BE2C (cell line): ENCODE data around the gene SIL1.

ENCODE experiments used
- DNase-seq: peaks from one replicate; pipeline ENCODE4 v3.0.0-alpha.2; 2020
- H3K27me3 ChIP-seq: fragments of 250-450 bp; sonication (Bioruptor Pico); 2 replicates; pipeline ENCODE4 v1.5.1; 2020; ENCODE audit warnings: mild to moderate bottlenecking
- H3K36me3 ChIP-seq: fragments of 250-450 bp; sonication (Bioruptor Pico); 2 replicates; pipeline ENCODE4 v1.5.1; 2020; ENCODE audit warnings: mild to moderate bottlenecking
- H3K4me1 ChIP-seq: fragments of 250-450 bp; sonication (Bioruptor Pico); 2 replicates; pipeline ENCODE4 v1.5.1; 2020
- H3K4me3 ChIP-seq: 2 replicates; pipeline ENCODE4 v1.5.1; 2011; ENCODE audit warnings: low read depth, low read length
- H3K9me3 ChIP-seq: fragments of 250-450 bp; sonication (Bioruptor Pico); 2 replicates; pipeline ENCODE4 v1.5.1; 2020
- CTCF ChIP-seq: IDR thresholded peaks from 2 replicates; pipeline ENCODE4 v1.5.1; 2012; ENCODE audit warnings: mild to moderate bottlenecking, low read depth, low read length

The SIL1 gene

GRCh38 chr5:138938526-138938925 lies 259.6 kb downstream of the SIL1 start:
- no peaks in the 10 kb centered on the region for H3K4me1 ChIP-seq
- DNase-seq = no peak

GRCh38 chr5:138937392-138938387 lies 260.5 kb downstream of the SIL1 start:
- Histone ChIP-seq H3K9me3 (no peaks in the 10 kb centered on the region), H3K4me3 (no peak overlapping the region), H3K4me1 (no peaks in the 10 kb centered on the region), H3K27me3 (no peaks in the 10 kb centered on the region), H3K36me3 (0 out of 2 replicates have a peak, but pooled peaks cover 3% of the 10 kb centered on the region)
- no peak for DNase-seq
- TF ChIP-seq CTCF = no peak

More at GRCh38 chr5:138938526-138938925, 259.6 kb downstream of the SIL1 start:
- Histone ChIP-seq H3K4me3 (no peak overlapping the region), H3K9me3 (no peaks in the 10 kb centered on the region), H3K36me3 (0 out of 2 replicates have a peak, but pooled peaks cover 2% of the 10 kb centered on the region), H3K27me3 (no peaks in the 10 kb centered on the region)
- TF ChIP-seq CTCF = no peak

- H3K27me3 ChIP-seq = no peaks in the 10 kb centered on the region
- peaks cover 7% of the 10 kb centered on the region for H3K36me3 ChIP-seq
- no peak overlapping the region for H3K4me3 ChIP-seq
- TF ChIP-seq CTCF = no peak
- no peaks in the 10 kb centered on the region for H3K4me1 ChIP-seq
- no peaks in the 10 kb centered on the region for H3K9me3 ChIP-seq
- no peak for DNase-seq
These were observed 261.2 kb downstream of the SIL1 start for GRCh38 chr5:138936968-138937345.

GRCh38 chr5:138936225-138936967 lies 261.8 kb downstream of the SIL1 start:
- Histone ChIP-seq H3K27me3 (no peaks in the 10 kb centered on the region), H3K4me3 (no peak overlapping the region), H3K4me1 (no peaks in the 10 kb centered on the region), H3K36me3 (peaks cover 13% of the 10 kb centered on the region), H3K9me3 (no peaks in the 10 kb centered on the region)
- TF ChIP-seq CTCF = no peak
- no peak for DNase-seq

DNA sequence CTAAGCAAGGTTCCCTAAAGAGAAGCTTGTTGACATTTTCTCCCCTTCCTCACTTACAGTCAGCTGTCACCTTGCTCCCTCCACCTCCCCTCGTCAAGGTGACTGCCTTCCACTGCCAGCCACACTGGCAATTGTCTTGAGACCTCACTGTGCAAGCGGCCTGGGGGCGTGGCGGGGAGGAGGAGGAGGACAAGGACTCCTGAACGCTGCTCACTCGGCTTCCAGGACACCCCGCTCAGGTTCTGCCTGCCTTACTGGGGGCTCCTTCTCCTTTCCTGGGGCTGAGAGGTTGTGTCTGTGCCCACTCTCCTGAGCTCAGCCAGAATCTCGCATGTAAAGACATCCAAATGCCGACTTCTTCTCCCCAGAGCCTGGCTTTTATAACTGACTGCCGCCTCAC lies 262.7 kb downstream of the SIL1 start:
- Histone ChIP-seq H3K9me3 (no peaks in the 10 kb centered on the region), H3K27me3 (no peaks in the 10 kb centered on the region), H3K4me3 (no peak overlapping the region), H3K4me1 (no peaks in the 10 kb centered on the region), H3K36me3 (peaks cover 22% of the 10 kb centered on the region)
- no peak for TF ChIP-seq CTCF
- DNase-seq = no peak
